Right lobe of liver (tissue), 4 donors: Measurements from ENCODE around the gene MEI1.

Experiments
- CTCF ChIP-seq, 4 donors: fragments of 200-600 bp in 3 of 4; fragments of 450-650 bp in 1 of 4; IDR thresholded peaks; one replicate each; pipeline versions ENCODE4 v1.5.1 to v1.8.0; 2016 to 2022; ENCODE audit warnings: antibody characterized with exemption in 4 of 4, mild to moderate bottlenecking in 2 of 4
- POLR2A ChIP-seq: fragments of 450-650 bp; IDR thresholded peaks from one replicate; pipeline ENCODE4 v1.6.1; 2017; ENCODE audit warnings: antibody characterized with exemption, mild to moderate bottlenecking
- donor health status: DM: no; HTN: no; CAD: no.
- donor health status: DM: no; HTN: no; CAD: no.
- donor health status: DM: no; HTN: yes; CAD: no.

- no peak for TF ChIP-seq CTCF (IDR thresholded peaks at IDR 0.05)
- no peak for TF ChIP-seq POLR2A
Observed at GRCh38 chr22:41695211-41695610, 4.1 kb upstream of the MEI1 start.
